HL-60/S4 treated with phorbol 12-myristate 13-acetate at 8.2 ng/mL for 4 days and 3 days (cell line): ENCODE measurements around the gene OR8B8.
"Not testable (repeated sequence)": the region's sequence is repeated elsewhere in the genome, so short reads cannot be mapped to it uniquely, and the experiment has no call there.

Experiments
- in situ Hi-C: fragments of 300-500 bp; cut with MboI; formaldehyde crosslinking; loops from 2 replicates; pipeline ENCODE4 v1.15.0; 2022; ENCODE audit warnings: low sequenced_read_pairs

Gene OR8B8

DNA sequence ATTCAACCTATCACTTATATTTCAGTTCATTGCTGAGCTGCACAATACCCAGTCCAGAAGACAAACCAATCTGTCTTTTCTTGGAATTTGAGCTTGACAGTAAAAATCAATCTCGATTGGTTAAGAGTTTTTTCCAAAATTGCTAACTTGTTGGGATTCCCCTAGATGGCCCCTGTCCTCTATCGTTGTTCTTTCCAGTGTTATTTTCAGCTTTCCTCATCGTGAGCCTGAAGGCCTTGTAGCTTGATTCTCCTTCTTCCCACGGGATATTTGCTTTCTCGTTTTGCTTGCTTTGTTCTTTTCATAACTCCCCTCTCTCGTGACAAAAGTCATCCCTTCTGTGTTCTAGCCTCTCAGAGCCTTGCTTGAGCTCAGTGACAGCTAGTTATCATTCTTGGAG, 3.1 kb downstream of the OR8B8 start:
- in situ Hi-C loops, result no loop called here

DNA sequence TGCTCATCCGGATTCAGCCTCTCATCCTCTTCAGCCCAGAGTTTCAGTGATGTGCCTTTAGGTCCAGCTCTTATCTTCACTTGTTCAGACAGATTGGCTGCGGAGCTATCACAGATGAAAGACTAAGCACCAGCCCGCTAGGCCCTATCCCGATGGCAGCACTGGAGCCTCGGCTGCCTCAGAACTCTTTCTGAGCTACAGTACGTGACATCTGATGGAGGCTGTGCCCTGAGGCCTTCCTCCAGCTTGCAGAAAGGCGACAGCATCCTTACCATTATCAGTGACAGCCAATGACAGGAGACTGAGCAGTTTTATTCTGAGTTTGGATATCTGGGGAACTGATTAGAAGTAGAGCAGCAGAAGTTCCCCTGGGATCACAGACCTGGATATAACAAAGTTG, 4.0 kb downstream of the OR8B8 start:
- in situ Hi-C loops, result no loop called here

DNA sequence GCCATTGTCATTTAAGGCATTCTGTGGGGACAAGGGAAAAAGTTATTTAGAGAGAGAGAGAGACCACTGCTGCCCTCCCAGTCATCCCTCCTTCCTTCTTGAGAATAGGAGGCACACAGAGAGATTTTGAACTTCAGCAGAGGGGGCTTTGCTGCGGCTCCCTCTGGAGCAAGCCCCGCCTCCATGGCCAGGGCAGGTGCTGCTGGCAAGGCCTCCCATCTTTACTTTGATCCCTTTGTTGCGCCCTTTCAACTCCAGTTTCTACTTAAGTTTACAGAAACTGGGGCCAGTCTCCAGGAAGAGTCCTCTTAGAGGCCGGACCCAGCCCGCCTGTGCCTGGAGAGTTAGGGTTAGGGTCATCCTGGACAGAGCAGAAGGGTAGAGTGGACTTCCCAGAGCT, 4.4 kb downstream of the OR8B8 start:
- in situ Hi-C loops, result no loop called here

DNA sequence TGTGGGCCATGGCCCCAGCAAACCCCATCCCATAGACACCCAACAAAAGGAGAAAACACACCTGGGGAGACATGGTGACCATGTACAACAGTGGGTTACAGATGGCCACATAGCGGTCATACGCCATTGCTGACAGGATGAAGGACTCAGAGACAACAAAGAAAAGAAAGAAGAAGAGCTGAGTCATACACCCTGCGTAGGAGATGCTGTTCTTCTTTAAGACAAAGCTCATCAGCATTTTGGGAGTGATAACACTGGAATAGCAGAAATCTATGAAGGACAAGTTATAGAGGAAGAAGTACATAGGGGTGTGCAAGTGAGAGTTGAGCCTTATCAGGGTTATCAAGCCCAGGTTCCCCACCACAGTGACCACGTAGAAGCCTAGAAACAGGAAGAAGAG, 4.9 kb downstream of the OR8B8 start:
- in situ Hi-C loops, result no loop called here

DNA sequence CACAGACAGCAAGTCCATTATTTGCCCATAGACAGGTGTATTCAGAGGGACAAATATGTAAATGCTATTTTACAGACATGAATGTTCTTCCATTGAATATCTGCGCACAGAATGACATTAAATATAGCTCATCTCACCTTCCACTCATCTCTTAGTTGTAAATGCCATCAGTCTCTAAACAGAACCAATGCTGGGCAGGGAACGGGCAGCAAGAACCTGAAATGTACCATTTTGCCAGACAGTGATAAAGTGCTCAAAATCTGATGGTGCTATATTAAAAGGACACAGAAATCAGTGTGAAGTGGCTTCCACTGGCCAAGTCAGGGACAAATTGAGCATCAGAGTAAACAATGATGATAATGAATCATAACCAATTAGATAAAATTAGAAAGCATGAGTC, 10.8 kb downstream of the OR8B8 start:
- in situ Hi-C loops, result no loop called here

DNA sequence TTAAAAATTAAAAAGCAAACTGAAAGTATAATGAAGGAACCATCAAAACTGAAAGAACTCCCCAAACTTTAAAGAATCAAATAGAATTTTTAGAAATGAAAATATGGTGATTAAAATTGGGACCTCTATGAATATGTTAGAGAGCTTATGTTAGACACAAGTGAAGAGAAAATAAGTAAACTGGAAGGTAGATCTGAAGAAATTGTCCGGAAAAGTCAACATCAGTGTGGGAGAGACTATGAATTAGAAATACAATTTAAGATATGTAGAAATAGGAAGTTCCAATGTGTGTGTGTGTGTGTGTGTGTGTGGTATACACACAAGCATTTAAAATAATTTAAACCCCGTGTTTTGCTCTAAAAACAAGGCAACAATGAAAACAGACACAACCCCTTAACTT, 15.9 kb downstream of the OR8B8 start:
- in situ Hi-C loops, result no loop called here

DNA sequence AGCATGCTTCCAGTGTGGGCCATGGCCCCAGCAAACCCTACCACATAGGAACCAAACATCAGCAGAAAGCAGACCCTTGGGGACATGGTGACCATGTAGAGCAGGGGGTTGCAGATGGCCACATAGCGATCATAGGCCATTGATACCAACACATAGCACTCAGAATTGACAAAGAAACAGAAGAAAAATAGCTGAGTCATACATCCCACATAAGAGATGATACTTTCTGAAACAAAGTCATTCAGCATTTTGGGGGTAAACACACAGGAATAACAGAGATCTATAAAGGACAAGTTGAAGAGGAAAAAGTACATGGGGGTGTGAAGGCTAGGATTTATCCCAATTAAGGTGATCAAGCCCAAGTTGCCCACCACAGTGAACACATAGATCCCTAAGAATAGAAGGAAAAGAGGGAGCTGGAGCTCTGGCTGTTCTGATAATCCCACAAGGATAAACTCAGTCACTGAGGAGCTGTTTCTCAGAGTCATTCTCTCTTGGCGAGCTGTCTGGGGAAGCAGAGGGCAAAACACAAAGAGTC, 21.0 kb downstream of the OR8B8 start, which contains the start of gene OR8B4:
Gene OR8B4 (minus strand): TSS at position 488 of the 538 bp plus-strand sequence. CDS start 0 bp downstream, at position 488.
- in situ Hi-C loops, result loop anchor here (25.0 kb wide), 2 partner anchors 163 to 388 kb away; partner anchors contain the start of gene MSANTD2

DNA sequence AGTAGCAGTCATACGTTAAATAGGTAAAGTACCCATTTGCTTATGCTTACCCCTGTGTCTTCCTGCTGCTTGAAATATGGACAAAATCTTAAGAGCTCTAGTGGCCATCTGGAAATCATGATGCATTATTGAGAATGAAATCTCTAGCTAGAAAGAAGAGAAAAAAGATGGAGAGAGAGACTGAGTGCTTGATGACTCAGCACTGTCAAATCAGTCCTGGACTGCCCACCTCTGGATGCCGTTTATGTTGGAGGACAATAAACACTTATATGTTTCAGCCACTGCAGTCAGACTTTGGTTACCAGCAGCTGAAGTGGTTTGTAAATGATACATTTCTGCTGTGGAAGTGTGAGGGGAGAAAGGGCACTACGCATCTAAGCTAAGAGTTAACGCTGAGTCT, 24.5 kb downstream of the OR8B8 start:
- in situ Hi-C loops, result loop anchor here (25.0 kb wide), 2 partner anchors 166 to 391 kb away; partner anchors contain the start of gene MSANTD2

DNA sequence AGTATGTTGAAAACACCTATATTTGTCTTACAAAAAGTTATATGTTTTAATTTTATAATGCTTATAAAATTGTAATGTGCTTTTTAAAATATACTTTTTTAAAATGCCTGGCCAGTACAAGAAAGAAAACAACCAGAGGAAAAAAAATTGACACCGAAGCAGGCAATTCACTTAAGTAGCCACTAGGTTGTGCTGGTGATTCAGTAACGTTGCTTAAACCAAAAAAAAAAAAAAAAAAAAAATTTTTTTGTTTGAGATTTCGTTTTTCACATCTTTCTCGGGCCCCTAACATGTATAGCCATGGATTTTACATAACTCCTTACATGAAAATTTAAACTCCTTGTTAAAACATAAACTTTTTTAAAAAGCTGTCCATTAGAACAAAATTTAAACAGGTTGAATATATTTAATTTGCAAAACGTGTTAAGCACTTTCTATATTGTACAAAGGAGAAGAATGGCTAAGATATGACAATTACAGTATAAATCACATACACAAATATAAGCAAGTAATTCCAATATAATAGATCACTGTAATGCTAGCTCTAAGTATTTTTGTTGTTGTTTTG, 30.1 kb downstream of the OR8B8 start:
- in situ Hi-C loops, result loop anchor here (25.0 kb wide), 2 partner anchors 172 to 397 kb away; partner anchors contain the start of gene MSANTD2

DNA sequence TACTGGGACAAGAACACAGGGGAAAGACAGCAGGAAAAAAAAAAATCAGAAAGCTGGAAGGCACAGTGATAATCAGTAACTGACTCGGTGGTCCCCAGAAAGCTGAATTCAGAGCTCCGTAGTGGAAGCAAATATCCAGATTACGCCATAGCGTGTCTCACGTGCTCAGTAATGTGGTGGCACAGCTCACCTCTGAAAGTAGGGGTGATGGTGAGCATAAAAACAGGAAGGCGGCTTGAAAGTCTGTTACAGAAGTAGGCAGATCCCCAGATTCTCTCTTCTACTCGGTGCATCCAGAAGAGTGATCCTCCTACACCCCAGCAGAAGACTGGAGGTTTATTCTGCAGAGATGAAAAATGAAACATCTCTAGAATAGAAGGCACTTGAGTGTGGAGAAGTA, 35.6 kb downstream of the OR8B8 start:
- in situ Hi-C loops, result loop anchor here (25.0 kb wide), 2 partner anchors 177 to 402 kb away; partner anchors contain the start of gene MSANTD2

DNA sequence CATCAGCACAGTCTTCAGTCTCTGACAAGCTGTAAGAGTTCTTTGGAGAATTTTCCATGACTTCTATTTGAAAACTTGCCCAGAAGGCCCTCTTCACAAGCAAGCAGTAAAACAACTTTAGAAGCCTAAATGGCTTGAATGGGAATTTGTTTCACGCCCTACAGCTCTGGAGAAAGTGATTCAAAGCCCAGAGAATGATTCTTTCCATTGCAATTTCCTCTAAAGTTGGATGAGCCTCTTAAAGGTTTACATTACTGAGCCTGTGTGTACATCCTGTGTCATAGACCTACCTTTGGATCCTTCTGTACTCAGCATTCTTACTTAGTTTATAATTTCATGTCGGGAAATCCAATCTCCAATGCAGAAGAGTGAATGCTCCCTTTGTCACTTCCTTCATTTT, 39.9 kb downstream of the OR8B8 start:
- in situ Hi-C loops, result loop anchor here (25.0 kb wide), 2 partner anchors 182 to 407 kb away; partner anchors contain the start of gene MSANTD2

DNA sequence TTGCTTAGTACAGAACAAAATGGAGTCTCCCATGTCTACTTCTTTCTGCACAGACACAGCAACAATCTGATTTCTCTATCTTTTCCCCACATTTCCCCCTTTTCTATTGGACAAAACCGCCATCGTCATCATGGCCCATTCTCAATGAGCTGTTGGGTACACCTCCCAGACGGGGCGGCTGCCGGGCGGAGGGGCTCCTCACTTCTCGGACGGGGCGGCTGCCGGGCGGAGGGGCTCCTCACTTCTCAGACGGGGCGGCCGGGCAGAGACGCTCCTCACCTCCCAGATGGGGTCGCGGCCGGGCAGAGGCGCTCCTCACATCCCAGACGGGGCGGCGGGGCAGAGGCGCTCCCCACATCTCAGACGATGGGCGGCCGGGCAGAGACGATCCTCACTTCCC, 42.3 kb downstream of the OR8B8 start:
- in situ Hi-C loops, result loop anchor here (25.0 kb wide), 2 partner anchors 184 to 409 kb away; partner anchors contain the start of gene MSANTD2

DNA sequence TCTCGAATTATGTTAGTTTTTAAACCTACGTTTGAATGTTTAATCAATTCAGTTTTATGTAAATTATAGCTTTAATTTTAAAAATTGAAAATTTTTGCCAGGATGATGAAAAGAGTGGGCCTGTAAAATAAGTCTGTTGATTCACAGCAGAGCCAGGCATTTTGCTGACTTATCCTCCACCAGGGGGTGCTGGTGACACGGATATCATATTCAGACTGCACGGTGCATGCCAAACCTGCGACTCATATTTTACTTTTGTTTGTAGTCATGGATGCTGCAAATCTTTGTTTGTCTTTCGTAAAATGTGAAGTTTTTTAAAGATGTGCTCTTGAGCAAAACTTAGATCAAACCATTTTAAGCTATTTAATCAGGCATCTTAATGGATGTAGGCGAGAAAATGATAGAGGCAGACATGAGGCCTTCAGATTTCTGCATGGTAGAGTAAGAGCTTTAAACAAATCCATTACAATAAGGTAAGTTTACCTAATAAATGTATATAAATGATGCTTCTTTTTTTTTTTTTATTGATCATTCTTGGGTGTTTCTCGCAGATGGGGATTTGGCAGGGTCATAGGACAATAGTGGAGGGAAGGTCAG, 43.1 kb downstream of the OR8B8 start:
- in situ Hi-C loops, result loop anchor here (25.0 kb wide), 2 partner anchors 185 to 410 kb away; partner anchors contain the start of gene MSANTD2

DNA sequence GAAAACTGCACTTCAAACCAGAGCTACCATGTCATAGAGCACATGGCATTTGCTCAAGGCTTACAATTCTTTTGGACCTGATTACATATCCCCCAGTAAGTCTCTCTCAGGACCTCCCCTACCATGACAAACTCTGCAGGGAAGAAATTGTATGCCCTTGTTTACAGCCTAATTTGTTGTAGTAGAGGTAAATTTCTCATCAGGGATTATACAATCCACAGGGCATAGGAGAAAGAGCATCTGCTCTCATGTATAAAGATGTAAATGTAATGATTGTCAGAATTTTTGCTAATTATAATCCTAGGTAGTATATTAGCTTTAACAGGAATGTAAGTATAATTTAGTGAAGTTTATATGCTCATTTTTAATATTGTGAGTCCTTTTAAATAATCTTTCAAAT, 46.6 kb downstream of the OR8B8 start, which contains the start of gene OR8B3:
Gene OR8B3 (minus strand): TSS at position 101 of the 400 bp plus-strand sequence. CDS start 1,673 bp downstream, outside the sequence.
- in situ Hi-C loops, result no loop called here

DNA sequence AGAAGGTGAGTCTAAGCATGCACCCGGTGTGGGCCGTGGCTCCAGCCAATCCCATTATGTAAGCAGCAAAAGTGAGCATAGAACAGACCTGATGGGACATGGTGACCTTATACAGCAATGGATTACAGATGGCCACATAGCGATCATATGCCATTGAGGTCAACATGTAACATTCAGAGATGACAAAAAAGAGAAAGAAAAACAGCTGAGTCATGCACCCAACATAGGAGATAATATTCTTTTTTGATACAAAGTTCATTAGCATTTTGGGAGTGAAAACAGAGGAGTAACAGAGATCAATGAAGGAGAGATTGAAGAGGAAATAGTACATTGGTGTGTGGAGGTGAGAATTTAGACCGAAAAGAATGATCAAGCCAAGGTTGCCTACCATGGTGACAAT, 48.6 kb downstream of the OR8B8 start:
- in situ Hi-C loops, result not testable (repeated sequence)

DNA sequence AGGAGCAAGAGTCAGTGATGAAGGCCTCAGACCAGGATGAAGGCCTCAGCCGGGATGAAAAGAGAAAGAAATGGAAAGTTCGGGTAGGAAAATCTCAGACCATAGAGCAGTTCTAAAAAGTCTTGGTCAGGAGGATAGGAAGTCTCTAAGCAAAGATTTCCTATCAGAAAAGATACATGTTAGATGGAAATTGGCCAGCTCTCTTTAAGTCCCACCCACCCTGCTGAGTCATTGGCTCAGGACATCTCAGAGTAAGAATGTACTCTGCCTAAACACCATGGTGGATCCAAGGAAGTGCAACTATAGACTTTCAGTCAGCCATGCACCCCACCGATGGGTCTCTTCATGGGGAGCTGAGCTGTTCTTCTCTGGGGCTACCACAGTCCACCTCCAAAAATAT, 51.1 kb downstream of the OR8B8 start:
- in situ Hi-C loops, result no loop called here
